Neural progenitor cell (in vitro differentiated cells): ENCODE measurements around the gene SMIM1.

Experiments used
- CTCF ChIP-seq: fragments of 200-600 bp; sonication (generic); IDR thresholded peaks from 2 replicates; pipeline ENCODE4 v1.5.1; 2017; ENCODE audit warnings: antibody characterized with exemption, mild to moderate bottlenecking
- EZH2 ChIP-seq: fragments of 200-600 bp; sonication (generic); IDR thresholded peaks from 2 replicates; pipeline ENCODE4 v1.6.1; 2017; ENCODE audit warnings: antibody characterized with exemption, mild to moderate bottlenecking, moderate library complexity

GRCh38 chr1:3772715-3773571 is at the start of gene SMIM1:
- TF ChIP-seq CTCF (no peak), EZH2 (peak; percentile 54)
